ENCODE results near the gene AADAC. TPM values are rescaled to one million over a fixed set of nuclear protein-coding genes. Genes with fewer than 3 reads are reported as not detected.
"Not testable (repeated sequence)": the region's sequence is repeated elsewhere in the genome, so short reads cannot be mapped to it uniquely, and the experiment has no call there.

The AADAC gene
- polyA plus RNA-seq, 1 donor from 2014 or later = not detected

DNA sequence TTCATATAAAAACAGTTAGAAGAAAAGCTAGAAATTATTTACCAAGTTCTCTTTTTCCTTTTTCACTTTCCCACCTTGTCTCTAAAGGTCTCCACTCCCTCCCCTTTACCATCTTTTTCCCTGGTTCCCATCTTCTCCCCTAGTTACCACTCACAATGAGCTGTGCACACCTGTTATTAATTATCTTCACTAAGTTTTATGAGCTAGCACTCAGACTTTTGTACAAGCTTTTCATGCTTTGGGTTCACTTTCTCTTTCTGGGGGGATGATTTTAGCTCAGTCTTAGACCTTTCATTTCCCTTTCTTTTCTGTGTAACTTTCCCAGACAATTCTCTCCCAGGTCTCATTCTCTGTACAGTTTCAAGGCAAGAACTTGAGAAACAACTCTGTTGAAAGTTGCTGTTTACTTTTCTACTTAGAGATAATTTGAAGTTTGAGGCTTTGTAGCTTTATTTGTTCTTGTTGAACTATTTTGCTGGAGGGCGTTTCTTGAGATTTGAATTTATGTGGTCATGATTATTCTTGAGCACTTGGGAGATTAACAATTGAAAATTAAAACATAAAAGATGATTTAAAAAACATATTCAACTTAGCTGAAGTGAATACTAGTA is 24.0 kb upstream of the AADAC start:
- no peaks in the 10 kb centered on the region for H3K27me3 ChIP-seq (ENCODE audit: insufficient read depth, low read depth, low read length)
- no peaks in the 10 kb centered on the region for H4K20me1 ChIP-seq (ENCODE audit: insufficient read depth)

DNA sequence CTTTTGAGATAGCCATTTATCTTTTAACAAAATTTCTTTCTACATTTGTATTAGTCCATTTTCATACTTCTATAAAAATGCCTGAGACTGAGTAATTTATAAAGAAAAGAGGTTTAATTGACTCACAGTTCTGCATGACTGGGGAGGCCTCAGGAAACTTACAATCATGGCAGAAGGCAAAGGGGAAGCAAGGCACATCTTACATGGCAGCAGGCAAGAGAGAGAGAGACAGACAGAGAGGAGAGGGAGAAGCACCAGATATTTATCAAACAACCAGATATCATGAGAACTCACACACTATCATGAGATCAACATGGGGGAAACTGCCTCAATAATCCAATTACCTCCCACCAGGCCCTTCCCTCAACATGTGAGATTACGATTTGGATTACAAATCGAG is 23.2 kb upstream of the AADAC start:
- H3K9ac ChIP-seq (ENCODE audit: low read length); H3K9me3 ChIP-seq (ENCODE audit: low read length); H3K4me3 ChIP-seq (ENCODE audit: low read length); H3K9me2 ChIP-seq (ENCODE audit: insufficient read depth, low read length); H3K79me2 ChIP-seq (replicated peaks; ENCODE audit: insufficient read depth, low read length); H3K36me3 ChIP-seq (ENCODE audit: insufficient read depth, low read length); H3K27me3 ChIP-seq (ENCODE audit: insufficient read depth, low read depth, low read length); H4K20me1 ChIP-seq (ENCODE audit: insufficient read depth); H3K4me2 ChIP-seq (ENCODE audit: low read length); H2AFZ ChIP-seq (ENCODE audit: low read depth, low read length); H3K27ac ChIP-seq (ENCODE audit: low read length); H3F3A ChIP-seq (ENCODE audit: insufficient read depth, low read length, poor library complexity, severe bottlenecking): not testable (repeated sequence)

More for the DNA sequence above, 24.0 kb upstream of the AADAC start:
- Histone ChIP-seq H3K27ac (ENCODE audit: low read length) (no peak overlapping the region), H2AFZ (ENCODE audit: low read depth, low read length) (no peak overlapping the region), H3K79me2 (replicated peaks; ENCODE audit: insufficient read depth, low read length) (no peaks in the 10 kb centered on the region), H3K4me2 (ENCODE audit: low read length) (no peak overlapping the region), H3K36me3 (ENCODE audit: insufficient read depth, low read length) (no peaks in the 10 kb centered on the region), H3F3A (ENCODE audit: insufficient read depth, low read length, poor library complexity, severe bottlenecking) (no peaks in the 10 kb centered on the region), H3K9ac (ENCODE audit: low read length) (no peak overlapping the region), H3K9me2 (ENCODE audit: insufficient read depth, low read length) (no peaks in the 10 kb centered on the region), H3K9me3 (ENCODE audit: low read length) (no peaks in the 10 kb centered on the region), H3K4me3 (ENCODE audit: low read length) (no peak overlapping the region)
- no peak for TF ChIP-seq POLR2AphosphoS5 (IDR thresholded peaks at IDR 0.05)
- no peak for TF ChIP-seq RAD21 (conservative IDR thresholded peaks at IDR 0.05)
- TF ChIP-seq TAF1 (IDR thresholded peaks at IDR 0.05; ENCODE audit: low read depth) = no peak
- TF ChIP-seq, protein P1, sequence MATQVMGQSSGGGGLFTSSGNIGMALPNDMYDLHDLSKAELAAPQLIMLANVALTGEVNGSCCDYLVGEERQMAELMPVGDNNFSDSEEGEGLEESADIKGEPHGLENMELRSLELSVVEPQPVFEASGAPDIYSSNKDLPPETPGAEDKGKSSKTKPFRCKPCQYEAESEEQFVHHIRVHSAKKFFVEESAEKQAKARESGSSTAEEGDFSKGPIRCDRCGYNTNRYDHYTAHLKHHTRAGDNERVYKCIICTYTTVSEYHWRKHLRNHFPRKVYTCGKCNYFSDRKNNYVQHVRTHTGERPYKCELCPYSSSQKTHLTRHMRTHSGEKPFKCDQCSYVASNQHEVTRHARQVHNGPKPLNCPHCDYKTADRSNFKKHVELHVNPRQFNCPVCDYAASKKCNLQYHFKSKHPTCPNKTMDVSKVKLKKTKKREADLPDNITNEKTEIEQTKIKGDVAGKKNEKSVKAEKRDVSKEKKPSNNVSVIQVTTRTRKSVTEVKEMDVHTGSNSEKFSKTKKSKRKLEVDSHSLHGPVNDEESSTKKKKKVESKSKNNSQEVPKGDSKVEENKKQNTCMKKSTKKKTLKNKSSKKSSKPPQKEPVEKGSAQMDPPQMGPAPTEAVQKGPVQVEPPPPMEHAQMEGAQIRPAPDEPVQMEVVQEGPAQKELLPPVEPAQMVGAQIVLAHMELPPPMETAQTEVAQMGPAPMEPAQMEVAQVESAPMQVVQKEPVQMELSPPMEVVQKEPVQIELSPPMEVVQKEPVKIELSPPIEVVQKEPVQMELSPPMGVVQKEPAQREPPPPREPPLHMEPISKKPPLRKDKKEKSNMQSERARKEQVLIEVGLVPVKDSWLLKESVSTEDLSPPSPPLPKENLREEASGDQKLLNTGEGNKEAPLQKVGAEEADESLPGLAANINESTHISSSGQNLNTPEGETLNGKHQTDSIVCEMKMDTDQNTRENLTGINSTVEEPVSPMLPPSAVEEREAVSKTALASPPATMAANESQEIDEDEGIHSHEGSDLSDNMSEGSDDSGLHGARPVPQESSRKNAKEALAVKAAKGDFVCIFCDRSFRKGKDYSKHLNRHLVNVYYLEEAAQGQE (IDR thresholded peaks at IDR 0.05; ENCODE audit: borderline replicate concordance) = no peak
- TF ChIP-seq MXI1 (conservative IDR thresholded peaks at IDR 0.05; ENCODE audit: poor library complexity, severe bottlenecking) = no peak
- no peak for TF ChIP-seq SMC3 (conservative IDR thresholded peaks at IDR 0.05; ENCODE audit: poor library complexity)
- TF ChIP-seq, protein P2, sequence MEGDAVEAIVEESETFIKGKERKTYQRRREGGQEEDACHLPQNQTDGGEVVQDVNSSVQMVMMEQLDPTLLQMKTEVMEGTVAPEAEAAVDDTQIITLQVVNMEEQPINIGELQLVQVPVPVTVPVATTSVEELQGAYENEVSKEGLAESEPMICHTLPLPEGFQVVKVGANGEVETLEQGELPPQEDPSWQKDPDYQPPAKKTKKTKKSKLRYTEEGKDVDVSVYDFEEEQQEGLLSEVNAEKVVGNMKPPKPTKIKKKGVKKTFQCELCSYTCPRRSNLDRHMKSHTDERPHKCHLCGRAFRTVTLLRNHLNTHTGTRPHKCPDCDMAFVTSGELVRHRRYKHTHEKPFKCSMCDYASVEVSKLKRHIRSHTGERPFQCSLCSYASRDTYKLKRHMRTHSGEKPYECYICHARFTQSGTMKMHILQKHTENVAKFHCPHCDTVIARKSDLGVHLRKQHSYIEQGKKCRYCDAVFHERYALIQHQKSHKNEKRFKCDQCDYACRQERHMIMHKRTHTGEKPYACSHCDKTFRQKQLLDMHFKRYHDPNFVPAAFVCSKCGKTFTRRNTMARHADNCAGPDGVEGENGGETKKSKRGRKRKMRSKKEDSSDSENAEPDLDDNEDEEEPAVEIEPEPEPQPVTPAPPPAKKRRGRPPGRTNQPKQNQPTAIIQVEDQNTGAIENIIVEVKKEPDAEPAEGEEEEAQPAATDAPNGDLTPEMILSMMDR (IDR thresholded peaks at IDR 0.05; ENCODE audit: poor library complexity, severe bottlenecking) = no peak
- no peak for TF ChIP-seq EZH2 (IDR thresholded peaks at IDR 0.05; ENCODE audit: borderline replicate concordance, insufficient read depth, low read length, poor library complexity, severe bottlenecking)
- TF ChIP-seq EP300 (conservative IDR thresholded peaks at IDR 0.05; ENCODE audit: poor library complexity, severe bottlenecking) = no peak

DNA sequence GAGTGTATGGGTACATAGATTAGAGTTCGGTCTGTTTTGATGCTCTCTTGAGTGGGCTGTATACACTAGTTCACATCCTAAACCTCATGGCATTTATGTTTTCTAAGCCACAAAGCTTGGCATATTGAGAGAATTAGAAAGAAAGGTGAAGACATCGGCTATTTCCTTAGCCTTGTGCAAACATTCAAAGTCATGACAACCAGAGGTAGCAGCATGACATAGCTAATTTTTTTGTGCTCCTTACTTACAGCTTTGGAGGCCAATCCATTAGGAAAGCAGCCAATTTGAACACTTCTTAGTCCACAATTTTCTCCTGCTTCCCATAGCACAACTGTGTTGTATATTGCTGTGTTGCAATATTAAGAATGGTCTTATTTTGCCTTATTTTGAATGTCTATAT is 21.5 kb upstream of the AADAC start:
- TF ChIP-seq POLR2AphosphoS5 (IDR thresholded peaks at IDR 0.05) (no peak), SMC3 (conservative IDR thresholded peaks at IDR 0.05; ENCODE audit: poor library complexity) (no peak), RAD21 (conservative IDR thresholded peaks at IDR 0.05) (no peak), TAF1 (IDR thresholded peaks at IDR 0.05; ENCODE audit: low read depth) (no peak), MXI1 (conservative IDR thresholded peaks at IDR 0.05; ENCODE audit: poor library complexity, severe bottlenecking) (no peak)
- TF ChIP-seq, protein P2 (IDR thresholded peaks at IDR 0.05; ENCODE audit: poor library complexity, severe bottlenecking) = no peak
- TF ChIP-seq, protein P1 (IDR thresholded peaks at IDR 0.05; ENCODE audit: borderline replicate concordance) = no peak
- Histone ChIP-seq H3K27ac (ENCODE audit: low read length) (no peak overlapping the region), H3F3A (ENCODE audit: insufficient read depth, low read length, poor library complexity, severe bottlenecking) (no peaks in the 10 kb centered on the region), H3K36me3 (ENCODE audit: insufficient read depth, low read length) (no peaks in the 10 kb centered on the region), H3K4me3 (ENCODE audit: low read length) (no peak overlapping the region), H3K9me2 (ENCODE audit: insufficient read depth, low read length) (no peaks in the 10 kb centered on the region), H2AFZ (ENCODE audit: low read depth, low read length) (no peak overlapping the region), H3K9me3 (ENCODE audit: low read length) (no peaks in the 10 kb centered on the region), H3K27me3 (ENCODE audit: insufficient read depth, low read depth, low read length) (no peaks in the 10 kb centered on the region), H3K9ac (ENCODE audit: low read length) (no peak overlapping the region), H3K4me2 (ENCODE audit: low read length) (no peak overlapping the region), H3K79me2 (replicated peaks; ENCODE audit: insufficient read depth, low read length) (no peaks in the 10 kb centered on the region), H4K20me1 (ENCODE audit: insufficient read depth) (no peaks in the 10 kb centered on the region)
